ENCODE results near the gene KCNQ1.

Gene KCNQ1

GRCh38 chr11:2559527-2560311 lies 114.9 kb downstream of the KCNQ1 start:
- DNase-seq = no peak

GRCh38 chr11:2561696-2562581 lies 117.1 kb downstream of the KCNQ1 start:
- DNase-seq = no peak

- no peak for DNase-seq
These were observed 118.0 kb downstream of the KCNQ1 start for GRCh38 chr11:2562890-2563212.

GRCh38 chr11:2563213-2564007 lies 118.6 kb downstream of the KCNQ1 start:
- DNase-seq = no peak

GRCh38 chr11:2564008-2564530 lies 119.3 kb downstream of the KCNQ1 start:
- no peak for DNase-seq

DNA sequence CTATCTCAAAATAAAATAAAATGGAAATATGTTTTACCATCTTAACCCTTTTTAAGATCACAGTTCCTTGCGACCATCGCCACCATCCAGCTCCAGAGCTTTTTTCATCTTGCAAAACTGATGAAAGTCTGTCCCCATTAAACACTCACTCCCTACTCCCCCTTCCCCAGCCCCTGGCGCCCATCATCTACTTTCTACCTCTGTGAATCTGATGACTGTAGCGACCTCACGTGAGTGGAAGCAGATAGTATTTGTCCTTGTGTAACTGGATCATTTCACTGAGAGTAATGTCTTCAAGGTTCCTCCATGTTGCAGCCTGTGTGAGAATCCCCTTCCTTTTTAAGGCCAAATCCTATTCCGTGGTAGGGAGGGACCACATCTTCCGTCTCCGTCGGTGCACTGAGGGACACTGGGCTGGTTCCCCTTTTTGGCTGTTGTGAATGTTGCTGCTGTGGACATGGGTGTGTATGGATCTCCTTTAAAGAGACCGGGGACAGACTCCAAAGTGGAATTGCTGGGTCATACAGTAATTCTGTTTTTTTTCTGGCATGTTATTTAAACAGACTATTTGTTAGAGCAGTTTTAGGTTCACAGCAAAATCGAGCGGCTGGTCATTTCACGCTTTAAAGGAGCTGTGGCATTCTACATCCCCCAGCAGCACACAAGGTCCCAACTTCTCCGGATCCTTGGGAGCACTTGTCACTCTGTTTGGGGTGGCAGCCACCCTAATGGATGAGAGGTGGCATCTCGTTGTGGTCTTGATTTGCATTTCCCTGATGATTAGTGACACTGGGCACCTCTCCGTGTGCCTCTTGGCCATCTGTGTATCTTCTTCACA lies 120.0 kb downstream of the KCNQ1 start:
- DNase-seq = no peak

DNA sequence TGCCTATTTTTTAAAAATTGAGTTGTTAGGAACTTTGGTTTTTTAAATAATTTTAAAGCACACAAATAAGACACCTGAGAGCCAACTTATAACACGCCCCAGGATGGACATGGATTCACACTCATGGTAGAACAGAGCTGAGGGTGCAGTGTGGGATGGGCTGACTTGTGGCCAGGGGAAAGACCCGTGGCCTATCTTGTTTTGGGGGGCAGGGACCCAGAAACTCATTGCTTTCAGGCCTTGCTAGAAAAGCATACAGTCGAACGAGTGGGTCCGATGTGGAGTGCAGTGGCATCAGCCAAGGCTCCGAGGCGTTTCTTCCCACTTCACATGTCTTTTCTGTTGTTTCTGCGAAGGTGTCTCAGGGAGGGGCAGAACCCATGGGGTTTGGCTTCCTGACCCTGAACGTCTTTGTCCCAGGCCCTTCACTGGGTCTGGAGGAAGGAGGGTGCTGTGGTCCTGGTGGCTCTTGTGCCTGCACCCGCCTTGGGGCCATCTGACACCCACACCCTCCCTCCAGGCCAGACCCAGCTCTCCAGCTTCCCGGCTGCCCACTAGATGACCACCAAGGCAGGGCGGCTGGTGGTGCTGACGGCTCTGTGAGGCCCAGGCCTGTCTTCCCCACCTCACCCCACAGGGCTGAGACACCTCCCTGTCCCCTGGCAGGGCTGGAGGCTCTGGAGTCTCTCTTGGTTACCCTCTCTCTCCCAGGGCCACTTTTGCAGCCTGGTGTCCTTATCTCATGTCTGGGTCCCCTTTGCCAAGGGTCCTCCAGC lies 120.8 kb downstream of the KCNQ1 start:
- no peak for DNase-seq

DNA sequence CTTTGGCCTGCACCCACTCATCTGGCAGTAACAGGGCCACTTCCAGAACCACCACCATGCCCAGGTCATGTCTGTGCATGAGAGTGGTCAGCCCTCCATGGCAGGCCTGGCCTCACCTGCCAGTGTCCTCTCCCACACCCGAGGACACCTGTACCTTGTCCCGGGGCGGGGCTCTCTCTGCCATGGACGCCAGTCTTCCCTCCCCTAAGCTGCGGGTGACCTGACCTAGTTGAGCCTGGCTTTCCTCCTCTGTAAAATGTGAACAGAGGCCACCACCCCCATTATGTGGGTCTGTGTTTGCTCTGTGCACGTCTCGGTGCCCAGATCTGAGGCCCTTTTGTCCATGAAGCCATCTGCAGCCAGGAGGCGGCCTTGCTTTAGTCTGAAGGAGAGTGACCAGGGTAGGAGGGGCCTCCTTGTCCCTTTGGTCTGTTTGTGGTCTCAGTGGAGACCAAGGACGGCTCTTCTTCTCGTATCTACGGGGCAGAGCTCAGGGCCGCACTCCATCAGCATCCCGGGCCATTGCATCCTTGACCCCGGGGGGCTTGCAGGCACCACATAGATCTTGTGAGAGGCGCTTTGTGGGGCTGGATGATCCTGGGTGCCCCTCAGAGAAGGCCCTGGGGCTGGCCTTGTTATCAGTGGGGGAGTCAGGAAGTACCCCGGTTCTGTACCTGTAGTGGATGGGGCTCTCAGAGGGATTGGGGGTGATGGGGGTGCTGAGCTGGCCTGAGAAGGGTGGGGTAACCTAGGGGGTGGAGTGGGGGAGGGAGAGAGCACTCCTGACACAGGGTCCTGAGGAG lies 121.6 kb downstream of the KCNQ1 start:
- DNase-seq = no peak

DNA sequence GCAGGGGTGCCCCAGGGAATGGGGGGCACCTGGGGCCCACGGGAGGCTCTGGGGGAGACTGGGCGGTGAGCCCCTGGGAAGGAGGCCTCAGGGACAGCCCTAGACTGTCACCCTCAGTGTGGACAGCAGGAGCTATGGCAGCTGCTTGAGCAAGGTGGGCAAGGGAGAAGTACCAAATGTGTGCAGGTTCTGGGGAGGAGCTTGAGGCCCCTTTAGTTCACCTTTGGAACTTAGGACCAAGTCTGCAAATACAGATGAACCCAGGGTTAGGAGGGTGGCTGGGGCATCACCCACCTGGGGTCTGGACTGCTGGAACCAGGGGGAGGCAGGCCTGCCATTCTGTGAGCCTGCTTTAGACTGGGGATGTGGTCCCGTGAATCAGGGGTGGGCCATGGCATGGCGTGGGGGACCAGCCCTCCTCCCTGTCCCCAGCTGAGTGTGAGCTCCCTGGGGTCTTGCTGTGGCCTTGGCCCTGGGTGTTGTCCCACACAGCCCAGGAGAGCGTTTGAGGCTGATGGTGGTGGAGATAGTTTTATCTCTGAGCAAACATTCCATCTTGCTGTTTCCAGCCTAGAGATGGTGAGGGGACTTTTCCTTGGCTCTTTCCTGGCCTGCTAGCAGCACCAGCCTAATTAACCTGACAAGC lies 122.3 kb downstream of the KCNQ1 start:
- no peak for DNase-seq

DNA sequence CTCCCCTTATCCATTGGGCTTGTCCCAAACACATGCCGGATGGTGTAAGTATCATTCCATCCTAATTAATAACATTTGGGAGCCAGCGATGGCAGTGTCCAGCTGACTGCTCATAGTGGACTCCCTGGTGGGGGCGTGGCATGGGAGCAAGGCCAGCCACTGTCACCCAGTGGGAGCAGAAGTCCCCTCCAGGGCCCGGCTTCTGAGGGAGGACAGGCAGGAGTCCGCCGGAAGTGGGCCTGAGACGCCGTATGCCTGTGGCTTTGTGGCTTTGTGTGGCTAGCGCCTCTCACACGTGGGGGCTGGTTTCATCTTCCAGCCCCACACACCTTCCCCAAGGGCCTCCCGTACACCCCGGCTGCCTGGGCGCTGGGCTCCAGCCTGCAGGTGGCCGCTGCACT lies 124.5 kb downstream of the KCNQ1 start:
- DNase-seq = no peak

DNA sequence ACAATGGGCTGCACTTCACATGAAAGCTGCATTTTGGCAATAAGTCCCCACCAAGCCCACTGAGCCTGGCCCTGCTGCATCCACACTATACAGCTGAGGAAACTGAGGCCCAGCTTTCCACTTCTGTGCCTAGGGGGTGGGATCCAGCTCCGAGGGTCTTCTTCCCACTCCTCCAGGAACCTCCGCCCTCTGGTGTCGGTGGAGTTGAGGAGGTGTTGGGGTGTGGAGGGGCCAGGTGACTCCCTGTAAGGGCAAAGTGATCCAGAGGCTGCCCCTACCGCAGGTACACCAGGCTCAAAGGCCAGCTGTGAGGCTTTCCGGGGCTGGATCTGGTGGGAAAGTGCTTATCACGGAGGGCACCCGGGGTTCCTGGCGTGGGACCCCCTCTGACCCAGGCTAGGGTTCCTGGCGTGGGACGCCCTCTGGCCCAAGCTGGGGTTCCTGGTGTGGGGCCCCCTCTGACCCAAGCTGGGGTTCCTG lies 125.0 kb downstream of the KCNQ1 start:
- no peak for DNase-seq

DNA sequence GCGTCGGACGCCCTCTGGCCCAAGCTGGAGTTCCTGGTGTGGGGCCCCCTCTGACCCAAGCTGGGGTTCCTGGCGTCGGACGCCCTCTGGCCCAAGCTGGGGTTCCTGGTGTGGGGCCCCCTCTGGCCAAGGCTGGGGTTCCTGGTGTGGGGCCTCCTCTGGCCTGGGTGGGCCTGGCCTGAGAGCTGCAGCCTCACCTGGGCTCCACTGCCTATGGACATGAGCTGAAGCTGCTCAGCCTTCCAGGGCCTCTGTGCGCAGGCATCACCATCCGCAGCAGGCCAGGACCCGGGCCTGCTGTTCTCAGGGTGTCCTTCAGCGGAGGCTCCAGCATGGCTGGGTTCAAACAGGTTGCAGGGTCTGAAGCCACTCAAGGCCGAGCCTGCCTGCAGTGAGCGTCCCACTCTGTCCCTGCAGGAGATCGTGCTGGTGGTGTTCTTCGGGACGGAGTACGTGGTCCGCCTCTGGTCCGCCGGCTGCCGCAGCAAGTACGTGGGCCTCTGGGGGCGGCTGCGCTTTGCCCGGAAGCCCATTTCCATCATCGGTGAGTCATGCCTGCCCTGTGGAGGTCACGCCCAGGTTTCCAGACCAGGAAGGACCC lies 125.5 kb downstream of the KCNQ1 start:
- no peak for DNase-seq

GRCh38 chr11:2570841-2571597 lies 126.2 kb downstream of the KCNQ1 start:
- DNase-seq = no peak

DNA sequence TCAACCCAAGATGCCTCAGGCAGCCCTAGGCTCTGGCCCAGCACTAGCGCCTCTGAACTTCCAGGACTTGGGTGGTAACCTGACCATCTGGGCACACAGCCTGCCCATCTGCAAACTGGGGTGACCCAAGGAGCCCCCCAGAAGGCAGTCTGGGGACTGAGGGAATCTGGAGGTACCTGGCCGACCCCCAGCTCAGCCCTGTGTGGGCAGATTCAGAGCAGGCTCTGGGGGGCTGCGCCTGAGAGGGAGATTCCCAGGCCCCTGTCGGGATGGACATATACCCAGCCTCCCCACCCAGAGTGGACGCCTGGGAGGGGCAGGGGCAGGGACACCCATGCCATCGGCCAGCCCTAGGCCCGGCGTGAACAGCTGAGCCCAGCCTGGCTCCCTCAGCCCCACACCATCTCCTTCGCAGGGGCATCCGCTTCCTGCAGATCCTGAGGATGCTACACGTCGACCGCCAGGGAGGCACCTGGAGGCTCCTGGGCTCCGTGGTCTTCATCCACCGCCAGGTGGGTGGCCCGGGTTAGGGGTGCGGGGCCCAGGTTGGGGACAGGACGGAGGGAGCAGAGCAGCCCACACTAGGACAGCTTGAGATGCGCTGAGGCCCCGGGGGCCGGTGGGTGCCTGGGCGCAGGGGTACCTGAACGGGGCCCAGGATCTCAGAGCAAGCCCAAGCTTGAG lies 126.9 kb downstream of the KCNQ1 start:
- DNase-seq = no peak

- no peak for DNase-seq
These were observed 127.9 kb downstream of the KCNQ1 start for GRCh38 chr11:2572491-2573239.

- no peak for DNase-seq
These were observed 128.6 kb downstream of the KCNQ1 start for GRCh38 chr11:2573240-2574042.

Measured in NCI-H2171 (cell line).